Measurements from ENCODE around the gene WAC. TPM values are rescaled to one million over a fixed set of nuclear protein-coding genes. Genes with fewer than 3 reads are reported as not detected.
A peak's percentile ranks its signal among the peaks of the same experiment; 100 is the strongest.
"Not testable (repeated sequence)": the region's sequence is repeated elsewhere in the genome, so short reads cannot be mapped to it uniquely, and the experiment has no call there.

The WAC gene
- polyA plus RNA-seq, 4 donors = 128 to 170 (median 159) TPM

DNA sequence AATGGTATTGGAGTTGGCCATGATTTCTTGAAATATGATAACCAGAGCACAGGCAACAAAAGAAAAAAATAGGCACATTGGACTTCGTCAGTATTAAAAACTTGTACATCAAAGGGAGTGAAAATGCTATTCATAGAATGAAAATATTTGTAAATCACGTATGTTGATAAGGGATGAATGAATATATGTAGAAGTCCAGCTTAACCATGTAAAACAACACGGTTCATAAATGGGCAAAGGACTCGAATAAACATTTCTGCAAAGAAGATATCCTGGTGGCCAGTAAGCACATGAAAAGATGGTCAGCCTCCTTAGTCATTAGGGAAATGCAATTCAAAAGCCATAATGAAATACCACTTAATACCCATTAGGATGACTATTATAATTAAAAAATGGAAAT is 68.1 kb downstream of the WAC start:
- DNase-seq (ENCODE audit: low read depth in 4 of 4, low spot score in 3 of 4) = no peak

DNA sequence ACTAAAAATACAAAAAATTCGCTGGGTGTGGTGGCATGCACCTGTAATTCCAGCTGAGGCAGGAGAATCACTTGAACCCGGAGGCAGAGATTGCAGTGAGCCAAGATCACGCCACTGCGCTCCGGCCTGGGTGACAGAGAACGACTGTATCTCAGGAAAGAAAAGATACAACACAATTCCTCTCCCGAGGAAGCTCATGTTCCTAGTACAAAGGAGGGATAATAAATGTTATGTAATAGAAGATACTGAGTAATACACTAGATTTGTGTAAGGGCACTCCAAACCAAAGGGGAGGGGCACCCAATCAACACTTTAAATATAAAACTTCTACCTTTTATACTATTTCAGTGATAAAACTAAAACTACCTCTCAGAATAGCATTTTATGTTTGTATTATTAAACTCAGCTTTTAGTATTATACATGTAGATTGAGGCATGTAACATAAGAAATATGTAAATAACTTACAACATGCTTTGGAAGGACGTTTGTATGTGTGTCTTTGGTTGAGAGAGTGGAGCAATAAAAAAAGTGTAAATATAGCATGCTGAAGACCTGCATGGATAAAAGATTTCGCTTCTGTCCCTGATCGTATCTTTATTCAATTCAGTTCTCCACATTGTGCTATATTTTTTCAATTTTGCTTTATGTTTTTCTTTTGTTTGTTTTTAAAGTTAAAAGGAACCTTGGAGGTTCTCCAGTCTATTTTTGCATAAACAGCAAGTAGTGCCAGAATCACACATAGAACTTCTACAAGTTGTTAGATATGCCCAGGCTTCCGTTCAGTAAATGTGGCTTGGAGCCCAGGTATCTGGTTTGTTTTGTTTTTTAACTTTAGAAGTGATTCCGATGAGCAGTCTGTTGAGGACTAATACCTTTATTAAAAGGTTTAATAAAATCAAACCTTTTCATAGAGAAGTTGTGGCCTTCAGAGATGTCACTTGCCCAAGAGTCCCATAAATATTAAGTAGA is 71.9 kb downstream of the WAC start:
- DNase-seq (ENCODE audit: low read depth in 4 of 4, low spot score in 3 of 4) = no peak

DNA sequence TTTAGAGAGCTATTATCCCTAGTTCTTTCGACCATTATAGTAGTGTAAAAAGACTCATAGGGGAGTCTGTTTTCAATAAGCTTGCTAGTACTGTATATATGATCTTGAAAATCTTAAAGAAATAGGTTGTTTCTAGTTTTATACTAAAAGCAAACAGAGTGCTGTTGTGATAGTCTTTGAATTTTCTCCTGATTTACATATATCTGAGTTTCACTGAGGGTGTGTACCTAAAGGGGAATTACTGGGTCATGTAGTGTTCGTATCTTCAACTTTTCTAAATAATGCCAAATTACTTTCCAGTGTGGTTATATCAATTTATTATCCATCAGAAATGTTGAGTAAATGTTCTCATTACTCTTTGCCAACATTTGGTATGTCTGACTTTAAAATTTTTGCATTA is 73.7 kb downstream of the WAC start:
- DNase-seq (ENCODE audit: low read depth in 4 of 4, low spot score in 3 of 4) = no peak

DNA sequence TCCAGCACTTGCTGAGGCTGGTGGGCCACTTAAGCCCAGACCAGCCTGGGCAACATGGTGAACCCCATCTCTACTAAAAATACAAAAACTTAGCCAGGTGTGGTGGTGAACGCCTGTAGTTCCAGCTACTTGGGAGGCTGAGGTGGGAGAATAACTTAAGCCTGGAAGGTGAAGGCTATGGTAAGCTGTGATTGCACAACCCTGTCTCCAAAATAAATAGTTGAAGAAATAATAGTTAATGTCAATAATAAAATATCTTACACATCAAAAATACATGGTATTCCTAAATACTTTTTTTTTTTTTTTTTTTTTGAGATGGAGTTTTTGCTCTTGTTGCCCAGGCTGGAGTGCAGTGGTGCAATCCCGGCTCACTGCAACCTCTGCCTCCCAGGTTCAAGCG is 76.7 kb downstream of the WAC start:
- DNase-seq (ENCODE audit: low read depth in 4 of 4, low spot score in 3 of 4) = not testable (repeated sequence)

DNA sequence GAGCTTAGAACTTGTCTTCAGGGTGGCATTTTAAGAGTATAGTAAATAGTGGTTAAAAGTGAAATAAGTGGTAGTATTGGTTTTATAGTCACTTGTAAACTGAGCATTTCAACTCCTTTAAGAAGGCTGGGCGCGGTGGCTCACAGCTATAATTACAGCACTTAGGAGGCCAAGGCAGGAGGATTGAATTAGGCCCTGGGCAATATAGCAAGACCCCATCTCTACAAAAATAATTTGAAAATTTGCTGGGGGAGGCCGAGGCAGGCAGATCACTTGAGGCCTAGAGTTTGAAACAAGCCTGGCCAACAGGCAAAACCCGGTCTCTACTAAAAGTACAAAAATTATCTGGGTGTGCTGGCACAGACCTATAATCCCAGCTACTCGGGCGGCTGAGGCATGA is 80.0 kb downstream of the WAC start:
- DNase-seq (ENCODE audit: low read depth in 4 of 4, low spot score in 3 of 4) = no peak

DNA sequence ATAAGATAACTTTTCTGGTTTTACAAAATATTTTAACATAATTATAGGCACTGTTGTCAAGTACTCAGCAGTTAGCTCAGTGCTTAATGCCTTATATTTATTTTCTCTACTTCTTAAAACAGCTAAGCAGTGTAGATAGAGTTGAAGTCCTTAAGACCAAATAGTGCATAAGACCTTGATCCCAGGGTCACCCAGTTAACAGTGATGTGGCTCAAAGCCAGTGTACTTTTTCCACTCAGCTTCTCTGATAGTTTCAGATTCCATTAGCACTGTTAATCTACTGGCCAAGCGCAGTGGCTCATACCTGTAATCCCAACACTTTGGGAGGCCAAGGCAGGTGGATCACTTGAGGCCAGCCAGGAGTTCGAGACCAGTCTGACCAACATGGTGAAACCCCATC is 83.6 kb downstream of the WAC start:
- DNase-seq (ENCODE audit: low read depth in 4 of 4, low spot score in 3 of 4) = no peak

DNA sequence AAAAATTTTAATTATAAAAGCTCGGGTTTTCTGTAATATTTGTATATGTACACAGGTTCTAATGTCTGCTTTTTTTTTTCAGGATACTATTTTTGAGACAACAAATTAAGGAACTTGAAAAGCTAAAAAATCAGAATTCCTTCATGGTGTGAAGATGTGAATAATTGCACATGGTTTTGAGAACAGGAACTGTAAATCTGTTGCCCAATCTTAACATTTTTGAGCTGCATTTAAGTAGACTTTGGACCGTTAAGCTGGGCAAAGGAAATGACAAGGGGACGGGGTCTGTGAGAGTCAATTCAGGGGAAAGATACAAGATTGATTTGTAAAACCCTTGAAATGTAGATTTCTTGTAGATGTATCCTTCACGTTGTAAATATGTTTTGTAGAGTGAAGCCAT is 86.5 kb downstream of the WAC start:
- no peak for DNase-seq (ENCODE audit: low read depth in 4 of 4, low spot score in 3 of 4)

DNA sequence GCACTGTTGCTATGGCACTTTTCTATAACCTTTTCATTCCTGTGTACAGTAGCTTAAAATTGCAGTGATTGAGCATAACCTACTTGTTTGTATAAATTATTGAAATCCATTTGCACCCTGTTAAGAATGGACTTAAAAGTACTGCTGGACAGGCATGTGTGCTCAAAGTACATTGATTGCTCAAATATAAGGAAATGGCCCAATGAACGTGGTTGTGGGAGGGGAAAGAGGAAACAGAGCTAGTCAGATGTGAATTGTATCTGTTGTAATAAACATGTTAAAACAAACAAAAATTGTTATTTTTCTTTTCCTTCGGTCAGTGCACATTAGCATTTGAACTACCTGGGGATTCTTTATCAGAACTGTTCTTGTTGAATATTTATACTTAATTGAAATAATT is 87.3 kb downstream of the WAC start:
- no peak for DNase-seq (ENCODE audit: low read depth in 4 of 4, low spot score in 3 of 4)

DNA sequence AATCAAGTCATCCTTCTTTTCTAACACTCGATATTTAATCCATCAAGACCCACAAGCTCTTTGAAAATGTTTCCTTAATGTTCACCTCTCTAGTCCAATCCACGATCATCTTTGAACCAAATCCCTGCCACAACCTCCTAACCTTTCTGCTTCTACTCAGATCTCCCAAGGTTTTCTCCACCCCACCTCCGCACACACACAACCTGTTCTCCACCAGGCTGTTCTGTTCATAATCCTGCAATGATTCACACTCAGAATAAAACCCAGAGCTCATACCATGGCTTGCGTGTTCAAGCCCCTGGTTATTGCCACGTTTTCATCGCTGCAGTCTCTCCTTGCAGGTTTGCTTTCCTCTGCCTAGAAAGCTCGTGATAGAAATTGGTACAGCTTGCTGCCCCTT is 90.6 kb downstream of the WAC start:
- no peak for DNase-seq (ENCODE audit: low read depth in 4 of 4, low spot score in 3 of 4)

DNA sequence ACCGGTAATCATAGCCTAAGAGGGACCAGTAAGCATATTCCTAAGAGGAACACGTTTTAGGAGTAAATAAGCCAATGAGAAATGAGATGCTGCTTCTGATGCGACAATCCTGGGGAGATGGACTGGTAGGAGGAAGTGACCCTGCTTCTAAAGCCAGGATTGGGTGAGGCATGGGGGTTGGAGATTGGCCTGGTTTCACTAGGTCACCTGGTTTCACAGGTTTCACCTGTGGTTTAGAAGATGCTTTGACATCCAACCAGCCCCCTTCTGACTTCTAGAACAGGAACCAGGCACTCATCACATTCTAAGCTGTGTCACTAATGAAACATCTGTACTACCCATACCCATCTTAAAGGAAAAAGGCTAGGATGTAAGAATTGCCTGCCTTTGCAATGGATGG is 91.4 kb downstream of the WAC start:
- DNase-seq (ENCODE audit: low read depth in 4 of 4, low spot score in 3 of 4) = no peak

DNA sequence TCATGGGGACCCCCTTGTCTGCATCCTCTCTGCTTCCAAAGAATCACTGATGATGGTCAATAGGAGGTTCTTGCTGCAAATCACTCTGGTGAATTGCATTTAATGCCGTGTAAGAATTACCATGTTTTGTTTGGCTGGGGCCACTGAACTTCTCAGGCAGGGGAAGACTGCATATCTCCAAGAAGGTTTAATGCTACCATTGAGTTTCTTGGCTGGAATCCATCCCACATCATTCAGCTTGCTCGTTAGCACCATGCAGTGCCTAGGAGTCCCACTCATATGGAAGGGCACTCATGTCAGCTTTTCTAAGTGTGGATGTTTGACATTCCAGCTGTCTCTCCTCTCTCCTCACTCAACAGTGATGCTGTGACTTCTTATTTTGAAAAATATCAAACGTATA is 94.2 kb downstream of the WAC start:
- DNase-seq (ENCODE audit: low read depth in 4 of 4, low spot score in 3 of 4) = peak in 1 of 4 donors; percentile 26

DNA sequence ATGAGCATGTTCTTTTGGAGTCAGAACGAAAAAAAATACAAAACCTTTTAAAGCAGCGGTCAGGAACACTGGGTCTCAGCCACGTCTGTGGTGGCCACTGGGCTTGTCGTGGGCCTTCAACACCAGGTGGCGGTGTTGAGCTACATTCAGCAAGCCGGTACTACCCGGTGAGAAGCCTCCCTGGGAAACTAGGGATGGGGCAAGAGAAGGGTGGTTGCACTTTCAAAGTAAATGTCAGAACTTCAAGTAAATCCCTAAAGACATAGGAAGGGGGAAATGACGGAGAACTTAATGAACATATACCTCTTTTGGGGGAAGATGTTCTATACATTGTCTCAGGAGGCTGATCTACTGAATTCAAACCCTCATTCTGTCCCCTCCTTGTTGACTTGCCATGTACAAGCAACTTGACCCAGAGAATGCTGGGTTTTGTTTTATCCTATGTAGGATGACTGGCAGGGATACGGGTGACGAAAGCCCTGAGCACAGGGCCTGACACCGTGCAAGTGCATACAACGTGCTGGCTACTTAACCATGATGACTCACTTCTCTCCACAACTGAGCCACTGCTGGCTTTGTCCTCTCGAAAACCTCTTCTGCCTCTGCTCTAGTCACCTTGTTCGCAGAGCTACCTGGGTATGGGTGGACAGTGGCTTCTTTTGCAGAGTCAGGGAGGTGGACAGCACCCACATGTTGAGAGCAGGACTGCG is 95.4 kb downstream of the WAC start:
- DNase-seq (ENCODE audit: low read depth in 4 of 4, low spot score in 3 of 4) = peak; percentile 64 to 78 (median 75)

DNA sequence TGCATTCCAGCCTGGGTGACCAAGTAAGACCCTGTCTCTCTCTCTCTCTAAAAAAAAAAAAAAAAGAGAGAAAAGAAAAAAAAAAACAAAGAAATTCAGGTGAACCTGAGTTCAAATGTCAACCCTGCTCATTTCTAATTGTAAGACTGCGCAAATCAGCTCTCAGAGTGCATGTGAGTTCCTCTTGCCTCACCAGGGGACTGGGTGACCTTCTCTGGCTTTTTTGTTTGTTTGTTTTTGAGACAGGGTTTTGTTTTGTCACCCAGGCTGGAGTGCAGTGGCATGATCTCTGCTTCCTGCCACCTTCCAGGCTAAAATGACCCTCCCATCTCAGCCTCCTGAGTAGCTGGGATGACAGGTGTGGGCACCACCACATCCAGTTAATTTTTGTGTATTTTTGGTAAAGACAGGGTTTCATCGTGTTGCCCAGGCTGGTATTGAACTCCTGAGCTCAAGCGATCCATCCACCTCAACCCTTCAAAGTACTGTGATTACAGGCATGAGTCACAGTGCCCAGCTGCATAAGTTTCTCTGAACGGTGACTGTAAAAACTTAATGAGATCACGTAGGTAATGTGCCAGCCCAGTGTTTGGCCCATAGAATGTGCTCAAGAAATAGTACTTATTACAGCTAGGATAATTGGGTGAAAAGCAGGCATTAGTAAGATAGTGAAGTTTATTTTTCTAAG is 99.1 kb downstream of the WAC start:
- DNase-seq (ENCODE audit: low read depth in 4 of 4, low spot score in 3 of 4) = no peak

DNA sequence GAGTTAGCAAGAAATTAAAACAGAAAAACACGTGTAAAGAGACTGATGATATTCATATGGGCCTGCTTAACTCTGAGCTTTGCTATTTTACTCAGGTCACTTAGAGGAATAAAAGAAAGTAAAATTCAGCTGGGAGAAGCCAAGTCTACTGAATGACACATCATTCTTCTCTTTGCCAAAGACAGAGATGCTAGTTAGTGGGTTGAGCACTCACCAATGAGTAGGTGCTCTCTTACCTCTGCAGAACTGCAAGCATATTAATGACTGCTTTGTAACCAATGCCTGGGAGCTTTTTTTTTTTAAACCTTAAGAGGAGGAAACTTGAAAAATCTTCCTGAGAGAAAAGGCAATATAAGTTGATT is 99.6 kb downstream of the WAC start:
- DNase-seq (ENCODE audit: low read depth in 4 of 4, low spot score in 3 of 4) = no peak

DNA sequence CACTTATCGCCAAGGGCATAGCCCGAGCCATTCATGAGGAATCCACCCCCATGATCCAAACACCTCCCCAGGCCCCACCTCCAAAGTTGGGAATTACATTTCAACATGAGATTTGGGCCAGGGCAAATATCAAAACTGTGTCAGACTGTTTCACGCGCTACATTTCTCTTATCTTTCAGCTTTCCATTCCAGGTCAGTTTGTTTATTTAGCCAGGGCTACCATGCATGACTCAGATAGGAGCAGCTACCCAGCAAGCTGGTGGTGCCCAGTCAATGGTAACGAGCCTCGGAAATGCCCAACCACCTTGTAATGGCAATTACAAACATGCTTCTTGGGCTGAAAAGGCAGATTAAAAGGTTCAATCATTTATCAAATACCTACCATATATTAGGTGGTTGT is 100.8 kb downstream of the WAC start:
- no peak for DNase-seq (ENCODE audit: low read depth in 4 of 4, low spot score in 3 of 4)

DNA sequence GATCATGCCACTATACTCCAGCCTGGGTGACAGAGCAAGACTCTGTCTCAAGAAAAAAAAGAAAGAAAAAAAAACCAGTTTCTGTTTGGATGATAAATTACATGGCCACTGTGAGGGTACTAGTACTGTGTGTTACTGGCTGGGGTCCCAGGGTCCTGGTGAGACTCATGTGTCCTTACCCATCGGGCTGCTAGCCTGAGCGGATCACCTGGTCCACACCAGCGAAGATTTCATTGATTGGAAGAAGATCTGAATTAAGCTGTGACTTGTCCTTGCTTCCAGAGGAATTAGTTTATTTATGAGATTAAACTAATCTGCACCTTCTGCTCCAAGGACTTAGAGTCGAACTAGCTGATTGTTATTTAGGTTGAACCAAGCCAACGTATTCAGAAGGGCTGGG is 104.4 kb downstream of the WAC start:
- no peak for DNase-seq (ENCODE audit: low read depth in 4 of 4, low spot score in 3 of 4)

DNA sequence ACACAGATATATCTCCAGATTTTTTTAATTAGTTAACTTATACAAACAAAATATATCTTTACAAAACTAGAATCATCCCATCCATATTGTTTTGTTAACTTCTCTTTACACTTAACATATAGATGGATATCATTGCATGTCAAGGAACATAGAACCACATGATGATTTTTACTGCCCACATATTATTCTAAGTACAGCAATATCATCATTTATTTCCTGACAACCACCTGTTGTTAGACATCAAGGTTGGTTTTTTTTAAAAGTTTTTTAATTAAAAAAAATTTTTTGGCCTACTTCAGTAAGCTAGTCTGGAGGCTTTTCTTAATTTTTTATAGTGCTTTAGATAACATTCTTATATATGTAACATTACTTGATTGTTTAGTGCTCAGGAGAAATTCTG is 105.5 kb downstream of the WAC start:
- no peak for DNase-seq (ENCODE audit: low read depth in 4 of 4, low spot score in 3 of 4)

DNA sequence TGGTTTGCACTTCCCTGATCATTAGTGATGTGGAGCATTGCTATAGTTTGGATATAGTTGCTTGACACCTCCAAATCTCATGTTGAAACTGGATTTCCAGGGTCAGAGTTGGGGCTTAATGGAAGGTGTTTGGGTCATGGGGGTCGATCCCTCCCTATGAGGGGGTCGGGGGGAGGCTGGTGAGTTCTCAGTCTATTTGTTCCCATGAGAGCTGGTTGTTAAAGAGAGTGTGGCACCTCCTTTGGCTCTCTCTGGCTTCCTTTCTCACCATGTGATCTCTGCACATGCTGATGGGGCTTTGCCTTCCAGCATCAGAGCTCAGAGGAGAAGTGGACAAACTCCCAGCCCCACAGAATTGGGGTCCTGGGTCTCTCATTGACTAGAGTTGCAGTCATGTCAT is 107.6 kb downstream of the WAC start:
- DNase-seq (ENCODE audit: low read depth in 4 of 4, low spot score in 3 of 4) = no peak

DNA sequence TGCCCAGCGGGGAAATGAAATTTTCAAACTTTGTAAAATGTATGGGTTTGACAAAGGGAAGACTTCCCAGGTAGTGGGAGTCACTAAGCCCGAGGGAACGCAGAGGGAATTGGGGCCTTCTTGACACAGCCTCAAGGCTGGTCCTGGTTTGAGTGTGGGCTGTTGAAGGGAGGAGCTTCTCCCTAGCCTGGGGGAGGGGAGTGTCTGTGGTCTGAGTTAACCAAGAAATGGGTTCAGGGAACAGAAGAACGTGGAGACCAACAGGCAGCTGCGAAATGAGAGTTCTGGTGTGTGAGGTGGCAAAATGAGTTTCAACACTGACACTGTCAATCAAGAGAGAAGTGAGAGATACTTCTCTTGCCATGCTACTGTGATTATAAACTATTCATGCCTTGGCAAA is 111.7 kb downstream of the WAC start:
- no peak for DNase-seq (ENCODE audit: low read depth in 4 of 4, low spot score in 3 of 4)

DNA sequence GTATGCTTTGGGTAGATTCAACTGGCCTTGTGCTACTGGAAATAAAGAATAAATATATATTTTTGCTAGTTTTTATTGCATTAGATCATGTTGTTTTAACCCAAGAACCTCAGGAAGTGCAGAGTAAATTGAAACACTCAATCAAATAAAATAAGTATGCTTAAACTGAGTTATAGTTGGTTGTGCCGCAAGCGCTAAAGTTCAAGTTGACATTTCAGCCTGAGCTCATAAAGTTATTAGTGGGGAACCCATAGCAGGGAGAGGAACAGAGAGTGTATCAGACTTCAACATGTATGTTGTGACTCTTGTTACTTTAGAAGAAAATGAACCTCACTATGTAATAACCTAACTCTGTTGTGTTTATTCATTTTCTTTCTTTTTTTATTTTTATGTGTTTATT is 119.2 kb downstream of the WAC start:
- DNase-seq (ENCODE audit: low read depth in 4 of 4, low spot score in 3 of 4) = no peak

DNA sequence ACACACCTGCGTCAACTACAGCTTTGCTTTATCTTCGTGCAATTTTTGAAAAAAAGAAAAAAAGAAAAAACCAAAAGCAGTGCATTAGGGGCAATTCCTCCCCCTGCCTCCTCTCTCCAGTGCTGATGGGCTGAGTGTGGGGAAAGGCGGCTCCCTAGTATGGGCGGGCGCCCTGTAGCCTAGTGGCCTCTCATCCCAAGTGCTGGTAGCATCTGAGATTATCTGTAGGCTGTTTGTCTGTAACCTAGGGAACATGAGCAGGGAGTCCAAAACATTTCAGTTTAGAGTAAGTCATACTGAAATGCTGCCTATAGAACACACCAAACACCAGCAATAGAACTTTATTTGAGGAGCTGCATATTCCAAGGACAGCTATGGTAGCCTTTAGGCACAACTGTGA is 119.8 kb downstream of the WAC start:
- DNase-seq (ENCODE audit: low read depth in 4 of 4, low spot score in 3 of 4) = no peak

DNA sequence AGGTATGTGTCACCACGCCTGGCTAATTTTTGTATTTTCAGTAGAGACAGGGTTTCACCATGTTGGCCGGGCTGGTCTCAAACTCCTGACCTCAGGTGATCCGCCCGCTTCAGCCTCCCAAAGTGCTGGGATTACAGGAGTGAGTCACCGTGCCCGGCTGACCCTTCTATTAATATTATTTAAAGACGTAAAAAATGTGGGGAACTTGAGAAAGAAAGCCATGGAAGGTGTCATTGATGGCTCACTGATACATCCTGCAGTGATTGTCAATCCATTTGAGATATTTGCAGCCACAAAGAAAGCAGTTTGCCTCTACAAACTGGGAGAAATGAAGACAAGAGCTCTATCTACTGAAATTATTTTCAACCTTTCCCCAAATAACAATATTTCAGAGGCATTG is 125.9 kb downstream of the WAC start:
- DNase-seq (ENCODE audit: low read depth in 4 of 4, low spot score in 3 of 4) = not testable (repeated sequence)

All from right renal pelvis (tissue), 4 donors.